ENCODE measurements around the gene SPEF2.

GRCh38 chr5:35862126-35862525 is 244.5 kb downstream of the SPEF2 start:
- no peak for TF ChIP-seq CTCF (IDR thresholded peaks at IDR 0.05; ENCODE audit: low read length)
- TF ChIP-seq EZH2 (IDR thresholded peaks at IDR 0.05; ENCODE audit: borderline replicate concordance, low read length) = no peak
